HG02588 (cell line): ENCODE measurements around the gene BIRC7.
A peak's percentile ranks its signal among the peaks of the same experiment; 100 is the strongest.
"Not testable (repeated sequence)": the region's sequence is repeated elsewhere in the genome, so short reads cannot be mapped to it uniquely, and the experiment has no call there.

Experiments used
- ATAC-seq: cut with Tn5 transposase; IDR thresholded peaks from one replicate; pipeline ENCODE4 v1.9.1; 2021; ENCODE audit warnings: mild to moderate bottlenecking, moderate library complexity; ENCODE audit not compliant: unreplicated experiment

Gene BIRC7

DNA sequence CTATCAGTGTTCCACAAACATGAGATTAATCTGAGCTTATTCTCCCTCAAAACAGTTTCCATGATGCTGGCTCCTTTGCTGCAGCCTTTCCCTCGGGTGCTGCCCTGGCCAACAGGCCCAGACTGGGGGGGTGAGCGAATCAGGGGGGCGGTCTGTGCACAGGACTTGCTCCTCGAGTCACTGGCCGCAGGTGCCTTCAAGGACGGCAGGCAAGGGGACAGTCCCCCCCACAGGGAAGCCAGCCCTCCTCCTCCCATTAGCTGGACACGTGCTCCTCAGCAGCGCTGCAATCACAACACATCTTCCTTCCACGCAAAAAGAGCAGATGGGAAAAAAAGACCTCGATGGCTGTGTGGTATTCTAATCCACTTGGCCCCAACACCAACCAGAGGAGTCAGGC lies 29.8 kb upstream of the BIRC7 start:
- no peak for ATAC-seq

DNA sequence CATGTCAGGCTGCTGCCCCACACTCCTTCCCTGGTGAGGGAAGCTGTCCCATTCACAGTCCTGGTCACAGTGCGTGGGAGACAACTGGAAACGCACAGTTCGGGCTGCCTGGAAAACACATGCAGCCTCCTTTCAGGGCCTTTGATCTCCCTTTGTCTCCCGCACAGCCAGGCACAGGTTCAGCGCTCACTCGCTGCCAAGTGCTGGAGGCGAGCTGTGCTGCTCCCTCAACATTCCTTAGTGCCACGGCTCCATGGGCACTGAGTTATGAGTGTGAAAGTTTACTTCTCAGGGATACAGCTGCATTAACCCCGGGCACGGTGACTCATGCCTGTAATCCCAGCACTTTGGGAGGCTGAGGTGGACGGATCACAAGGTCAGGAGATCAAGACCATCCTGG lies 28.8 kb upstream of the BIRC7 start:
- ATAC-seq: no peak

DNA sequence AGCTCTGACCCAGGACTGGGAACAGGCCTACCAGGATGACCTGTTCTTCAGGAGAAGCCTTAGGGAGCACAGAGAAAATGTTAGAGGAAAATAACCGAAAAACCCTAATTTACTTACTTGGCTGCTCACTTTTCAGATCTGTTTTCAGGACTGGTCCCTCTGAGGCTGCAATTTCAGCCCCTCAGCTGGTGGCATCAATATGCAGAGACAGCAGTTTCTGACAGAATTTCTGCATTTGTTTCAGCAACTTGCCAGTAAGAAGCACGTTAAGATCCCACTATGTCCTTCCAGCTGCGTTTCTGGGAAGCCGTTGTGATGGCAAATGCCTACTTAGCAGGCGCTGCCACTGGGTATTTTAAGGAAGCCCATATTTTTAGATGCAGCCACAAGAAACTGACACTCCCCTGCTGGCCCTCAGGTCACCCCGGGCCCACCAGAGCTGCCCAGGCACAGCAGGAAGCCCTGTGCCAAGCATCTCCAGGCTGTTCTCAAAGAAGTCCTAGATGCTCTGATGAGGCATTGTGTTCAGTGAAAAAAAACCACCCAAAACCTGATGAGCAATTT lies 27.3 kb upstream of the BIRC7 start:
- no peak for ATAC-seq

DNA sequence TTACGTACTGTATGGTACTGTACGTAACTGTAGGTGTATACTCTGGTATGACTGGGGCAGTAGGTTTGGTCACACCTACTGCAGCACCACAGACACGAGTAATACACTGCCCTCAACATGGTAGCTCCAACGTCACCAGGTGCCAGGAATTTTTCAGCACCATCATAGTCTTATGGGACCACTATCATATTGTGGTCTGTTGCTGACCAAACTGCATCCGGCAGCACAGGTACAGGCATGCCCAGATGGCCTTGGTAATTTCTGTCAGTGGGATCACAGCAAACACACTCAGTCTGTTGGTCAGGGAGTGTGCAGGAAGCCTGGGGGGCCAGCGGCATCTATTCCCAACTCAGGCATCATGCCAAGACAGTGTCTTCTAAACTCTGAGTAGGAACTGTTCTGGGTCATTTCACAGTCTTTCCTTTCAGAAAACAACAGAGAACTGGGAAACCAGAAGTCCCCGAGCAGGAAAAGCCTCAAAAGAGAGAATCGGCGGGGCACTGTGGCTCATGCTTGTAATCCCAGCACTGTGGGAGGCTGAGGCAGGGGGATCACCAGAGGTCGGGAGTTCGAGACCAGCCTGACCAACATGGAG lies 25.6 kb upstream of the BIRC7 start:
- ATAC-seq: no peak

DNA sequence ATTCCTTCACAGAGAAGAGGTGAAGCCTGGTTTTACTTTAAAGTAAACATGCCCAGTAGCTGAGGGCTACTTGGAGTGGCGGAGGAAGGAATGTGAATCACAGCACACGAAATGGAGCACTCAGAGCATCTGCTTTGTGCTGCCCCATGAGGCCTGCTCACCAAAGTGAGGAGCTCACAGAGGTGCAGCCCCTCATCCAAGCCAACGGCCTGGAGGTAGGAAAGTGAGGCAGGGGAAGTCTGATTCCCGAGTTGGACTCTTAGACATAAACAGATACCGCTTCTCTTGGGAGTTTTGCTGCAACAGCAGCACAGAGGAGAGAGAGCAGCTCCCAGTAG lies 23.3 kb upstream of the BIRC7 start:
- no peak for ATAC-seq

DNA sequence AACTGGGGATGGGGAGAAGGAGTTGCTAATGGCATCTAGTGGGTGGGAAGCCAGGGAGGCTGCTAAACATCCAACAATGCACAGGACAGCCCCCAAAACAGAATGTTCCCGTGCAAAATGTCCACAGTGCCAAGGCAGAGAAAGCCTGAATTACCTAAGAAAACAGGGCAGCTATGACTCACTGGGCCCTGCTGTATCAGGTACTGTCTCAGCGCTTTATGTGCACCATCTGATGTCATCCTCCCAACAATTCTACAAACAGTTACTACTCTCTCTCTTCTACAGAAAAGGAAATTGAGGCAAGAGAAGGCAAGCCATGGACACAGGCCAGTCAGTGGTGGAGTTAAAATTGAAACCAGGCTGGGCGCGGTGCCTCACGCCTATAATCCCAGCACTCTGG lies 22.9 kb upstream of the BIRC7 start:
- ATAC-seq: no peak

DNA sequence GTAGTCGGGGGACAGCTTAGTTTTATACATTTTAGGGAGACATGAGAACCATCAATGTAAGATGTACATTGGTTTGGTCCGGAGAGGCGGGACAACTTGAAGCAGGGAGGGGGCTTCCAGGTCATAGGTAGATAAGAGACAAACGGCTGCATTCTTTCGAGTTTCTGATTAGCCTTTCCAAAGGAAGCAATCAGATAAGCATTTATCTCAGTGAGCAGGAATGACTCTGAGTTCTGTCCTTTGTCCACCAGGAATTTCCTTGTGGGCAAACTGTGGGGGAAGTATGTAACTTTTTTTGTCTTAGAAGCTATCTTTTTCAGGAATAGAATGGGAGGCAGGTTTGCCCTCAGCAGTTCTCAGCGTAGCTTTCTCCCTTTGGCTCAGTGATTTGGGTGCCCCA lies 21.2 kb upstream of the BIRC7 start:
- no peak for ATAC-seq

DNA sequence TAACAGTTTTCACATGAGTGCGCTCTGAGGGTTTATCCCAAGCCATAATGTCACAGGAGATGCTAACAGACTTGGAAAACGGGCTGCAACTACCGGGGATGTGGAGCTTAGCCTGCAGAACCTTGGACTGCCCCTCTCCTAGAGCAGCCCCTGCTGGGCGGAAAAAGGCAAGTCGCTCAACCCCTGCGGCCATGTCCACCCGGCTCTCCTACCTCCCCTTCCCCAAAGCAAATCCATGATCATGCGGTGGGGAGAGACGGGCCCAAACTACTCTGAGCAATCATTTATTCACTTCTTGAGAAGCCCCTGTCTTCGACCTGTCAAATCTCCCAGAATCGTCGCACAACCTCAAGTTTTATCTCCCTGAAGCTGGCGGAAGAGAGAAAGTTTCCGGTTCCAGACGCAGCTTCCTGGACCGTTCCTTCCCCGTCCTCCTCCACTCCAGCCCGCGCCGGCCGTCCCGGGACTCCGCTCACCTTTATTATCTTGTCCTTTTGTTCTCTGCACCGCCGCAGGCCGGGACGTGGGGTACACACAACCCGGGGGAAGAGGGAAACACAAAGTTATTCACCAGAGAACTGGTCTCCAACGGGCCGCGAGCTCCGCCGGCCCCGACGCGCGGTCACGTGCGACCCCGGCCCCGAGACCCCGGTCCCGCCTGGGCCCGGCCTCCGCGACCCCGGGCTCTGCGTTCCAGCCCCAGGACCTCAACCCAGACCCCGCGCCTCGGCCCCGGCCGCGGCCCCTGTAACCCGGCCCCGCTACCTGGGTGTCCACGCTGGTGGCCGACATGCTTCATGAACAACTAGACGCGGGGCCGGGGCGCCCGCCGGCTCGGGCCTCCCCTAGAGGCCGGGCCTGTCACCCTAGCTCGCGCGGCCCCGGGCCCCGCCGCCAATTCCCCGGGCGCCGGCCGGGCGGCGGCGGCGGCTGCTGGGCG lies 20.3 kb upstream of the BIRC7 start:
- no peak for ATAC-seq

DNA sequence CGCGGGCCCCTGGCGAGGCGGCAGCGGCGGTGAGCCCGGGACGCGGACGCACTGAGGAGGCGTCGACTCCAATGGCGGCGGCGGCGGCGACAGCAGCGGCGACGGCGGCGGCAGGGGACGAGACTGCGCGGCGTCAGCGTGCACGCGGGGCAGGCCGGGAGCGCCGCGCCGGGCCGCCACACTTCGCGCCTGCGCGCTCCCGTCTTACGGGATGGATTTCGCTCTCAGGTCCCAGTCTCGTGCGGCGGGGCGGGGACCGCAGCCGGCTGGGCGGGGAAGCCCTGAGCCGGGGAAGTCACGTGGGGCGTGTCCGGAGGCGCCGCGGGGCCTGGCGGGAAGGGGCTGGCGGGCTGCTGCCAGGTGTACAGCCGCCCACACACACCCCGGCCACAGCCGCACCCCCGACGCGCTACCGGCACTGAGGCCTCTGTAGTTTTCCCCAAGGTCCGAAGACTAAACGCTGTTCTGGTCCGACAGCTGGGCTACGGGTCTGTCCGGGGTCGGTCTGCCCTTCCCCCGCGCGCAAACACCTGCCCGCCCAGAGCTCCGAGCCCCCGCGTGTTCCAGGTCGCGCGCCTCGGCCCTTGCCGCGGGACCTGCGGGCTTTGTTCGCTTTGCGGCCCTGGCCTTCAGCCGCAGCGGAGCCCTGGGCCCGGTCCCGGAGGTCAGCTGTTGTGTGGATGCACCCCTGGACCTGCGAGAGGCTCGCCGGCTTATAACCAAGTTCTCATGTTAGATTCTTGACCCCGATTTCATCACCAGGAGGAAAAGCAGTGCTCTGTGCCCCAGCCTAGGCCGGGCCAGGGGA lies 19.5 kb upstream of the BIRC7 start, which contains the start of gene YTHDF1:
Gene YTHDF1, minus strand, starts transcription at position 91 of the 808 bp plus-strand sequence. CDS start 239 bp downstream, outside the sequence.
- peak; percentile 83 for ATAC-seq

DNA sequence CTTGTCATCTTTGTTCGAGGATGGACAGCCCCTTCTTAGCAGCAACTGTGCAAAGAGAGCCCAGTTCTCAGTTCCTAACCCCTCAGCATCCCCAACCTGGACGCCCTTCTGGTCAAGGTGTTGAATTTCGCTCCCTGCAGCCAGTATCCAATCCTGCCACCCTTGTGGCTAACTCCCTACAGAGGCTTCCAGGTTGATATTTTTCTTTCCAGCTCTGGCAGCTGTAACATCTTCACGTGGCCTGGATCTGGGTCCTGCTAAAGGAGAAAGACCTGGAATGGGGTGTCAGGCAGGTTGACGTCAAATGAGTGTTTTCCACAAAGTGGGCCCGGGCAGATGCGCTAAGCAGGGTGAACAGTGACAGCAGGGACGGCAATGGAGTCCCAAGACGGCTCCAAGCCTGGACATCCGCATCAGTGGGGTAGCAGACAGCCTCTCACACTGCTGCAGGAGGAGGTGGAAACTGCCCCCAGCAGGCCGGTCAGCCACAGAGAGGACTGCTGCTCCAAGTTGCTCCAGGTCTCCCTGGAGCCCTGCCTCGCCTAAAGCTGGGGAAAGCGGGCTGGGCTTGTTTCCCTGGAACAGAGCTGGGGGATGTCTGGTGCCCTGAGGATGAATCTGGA lies 18.7 kb upstream of the BIRC7 start:
- no peak for ATAC-seq

DNA sequence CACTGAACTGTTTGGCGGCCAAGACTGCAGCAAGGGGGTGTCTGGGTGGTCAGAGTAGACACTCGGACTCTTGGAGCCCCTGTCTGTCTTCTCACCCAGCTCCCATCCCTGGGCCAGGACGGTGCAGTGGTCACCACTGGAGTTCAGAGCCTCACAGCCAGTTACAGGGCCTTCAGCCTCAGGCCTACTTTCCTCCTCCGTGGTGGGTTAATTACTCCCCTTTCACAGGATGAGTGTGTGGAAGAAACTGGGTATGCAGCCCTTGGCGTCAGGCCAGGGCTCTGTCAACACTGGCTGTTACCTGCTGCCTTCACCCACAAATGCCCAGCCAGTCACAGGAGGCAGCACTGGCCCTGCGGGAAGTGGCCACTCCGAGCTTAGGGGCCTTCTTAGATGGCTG lies 18.0 kb upstream of the BIRC7 start:
- no peak for ATAC-seq

DNA sequence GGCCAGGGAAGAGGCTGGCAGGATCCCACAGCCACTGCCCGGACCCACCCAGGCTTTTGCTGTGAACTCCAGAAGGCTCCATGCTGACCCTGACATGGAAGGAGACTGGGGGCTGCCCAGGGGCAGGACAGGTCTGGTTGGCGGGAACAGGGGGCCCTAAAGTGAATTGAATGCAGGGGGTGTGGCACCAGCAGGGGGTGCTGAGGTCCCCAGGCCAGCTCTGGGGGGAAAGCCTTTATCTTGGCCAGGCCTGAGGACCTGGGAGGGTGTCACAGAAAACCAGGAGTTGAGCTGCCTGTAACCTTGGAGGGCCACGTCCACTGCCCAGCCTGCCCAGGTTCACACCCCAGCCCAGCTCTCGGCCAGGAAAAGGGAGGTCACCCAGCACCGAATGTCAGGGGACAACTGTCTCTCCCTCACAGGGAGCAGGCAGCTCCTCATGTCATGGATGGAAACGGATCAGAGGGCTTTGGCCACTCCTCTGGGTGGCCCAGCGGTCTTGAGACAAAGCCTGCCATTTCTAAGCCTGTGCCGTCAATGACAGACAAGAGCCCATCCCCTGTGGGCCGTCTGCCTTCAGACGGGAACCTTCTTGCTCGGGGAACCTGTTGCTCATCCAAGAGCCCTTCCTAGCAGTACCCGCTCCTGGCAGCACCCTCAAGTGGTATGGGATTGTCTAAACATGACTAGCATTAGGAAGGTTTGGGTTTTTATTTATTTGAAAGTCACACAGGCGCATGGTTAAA lies 16.8 kb upstream of the BIRC7 start:
- no peak for ATAC-seq

DNA sequence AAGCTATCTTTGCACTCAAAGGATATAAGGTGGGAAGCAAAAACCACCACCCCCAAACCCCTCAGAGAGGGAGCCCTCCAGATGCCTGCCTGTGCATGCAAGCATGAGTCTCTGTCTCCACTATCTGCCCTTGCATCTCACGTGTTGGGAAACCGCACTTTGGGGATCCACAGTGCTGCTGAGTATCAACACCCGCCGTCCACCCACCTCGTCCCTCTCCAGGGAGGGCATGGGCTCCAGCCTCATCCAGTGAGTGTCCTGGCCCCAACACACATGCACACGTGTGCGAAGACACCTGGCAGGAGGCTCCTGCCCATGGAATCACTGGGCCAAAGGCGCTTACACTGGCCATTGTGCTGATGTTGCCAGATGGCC lies 16.3 kb upstream of the BIRC7 start:
- no peak for ATAC-seq

DNA sequence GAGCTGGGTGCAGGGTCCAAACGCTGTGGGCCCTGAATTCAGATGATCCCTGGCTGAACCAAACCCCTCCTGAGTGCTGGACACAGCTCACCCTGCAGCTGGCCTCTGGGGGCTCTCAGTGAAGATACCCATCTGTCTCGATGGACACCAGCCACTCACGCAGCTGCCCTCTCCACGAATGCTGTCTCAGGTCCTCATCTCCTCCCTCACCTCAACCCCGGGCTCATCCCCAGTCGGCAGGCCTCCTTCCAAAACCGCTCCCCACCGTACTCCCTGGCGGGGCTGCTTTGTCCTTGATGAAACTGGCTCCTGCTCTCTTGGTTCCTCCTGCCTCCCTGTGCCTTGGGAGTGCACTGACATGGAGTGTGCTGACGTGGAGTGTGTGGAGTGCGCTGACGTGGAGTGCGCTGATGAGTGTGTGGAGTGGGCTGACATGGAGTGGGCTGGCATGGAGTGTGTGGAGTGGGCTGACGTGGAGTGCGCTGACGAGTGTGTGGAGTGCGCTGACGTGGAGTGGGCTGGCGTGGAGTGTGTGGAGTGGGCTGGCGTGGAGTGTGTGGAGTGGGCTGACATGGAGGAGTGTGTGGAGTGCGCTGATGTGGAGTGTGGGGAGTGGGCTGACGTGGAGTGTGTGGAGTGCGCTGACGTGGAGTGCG lies 15.7 kb upstream of the BIRC7 start:
- ATAC-seq: no peak

DNA sequence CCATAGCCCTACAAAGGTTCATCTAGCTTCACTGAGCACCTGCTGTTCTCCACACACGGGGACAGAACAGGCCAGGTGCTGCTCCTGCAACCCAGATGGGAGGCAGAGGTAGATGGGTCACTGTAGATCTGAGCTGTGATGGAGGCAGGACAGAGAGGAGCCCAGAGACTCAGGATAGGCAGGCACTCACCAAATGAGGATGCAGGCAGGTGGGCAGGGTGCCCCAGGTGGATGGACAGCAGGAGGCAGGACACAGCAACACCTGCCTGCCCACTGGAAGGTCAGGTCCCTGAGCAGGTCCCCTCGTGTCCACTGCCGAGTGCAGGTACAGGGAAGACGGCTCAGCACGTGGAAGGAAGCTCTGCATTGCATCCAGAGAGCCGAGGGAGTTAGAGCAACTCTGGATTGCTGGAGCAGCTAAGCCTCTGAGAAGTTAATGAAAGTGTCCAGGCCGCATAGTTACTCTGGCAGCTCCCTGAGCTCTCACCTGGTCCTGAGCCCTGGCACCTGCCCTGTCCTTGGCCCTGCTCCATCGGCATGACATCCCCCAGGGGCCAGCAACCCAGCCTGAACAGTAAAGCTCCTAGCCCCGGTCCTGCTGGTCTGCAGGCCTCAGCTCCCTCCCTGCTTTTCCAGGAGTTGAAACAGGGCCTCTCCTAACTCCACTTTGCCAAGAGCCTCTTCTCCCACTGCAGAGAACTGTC lies 14.9 kb upstream of the BIRC7 start:
- no peak for ATAC-seq

DNA sequence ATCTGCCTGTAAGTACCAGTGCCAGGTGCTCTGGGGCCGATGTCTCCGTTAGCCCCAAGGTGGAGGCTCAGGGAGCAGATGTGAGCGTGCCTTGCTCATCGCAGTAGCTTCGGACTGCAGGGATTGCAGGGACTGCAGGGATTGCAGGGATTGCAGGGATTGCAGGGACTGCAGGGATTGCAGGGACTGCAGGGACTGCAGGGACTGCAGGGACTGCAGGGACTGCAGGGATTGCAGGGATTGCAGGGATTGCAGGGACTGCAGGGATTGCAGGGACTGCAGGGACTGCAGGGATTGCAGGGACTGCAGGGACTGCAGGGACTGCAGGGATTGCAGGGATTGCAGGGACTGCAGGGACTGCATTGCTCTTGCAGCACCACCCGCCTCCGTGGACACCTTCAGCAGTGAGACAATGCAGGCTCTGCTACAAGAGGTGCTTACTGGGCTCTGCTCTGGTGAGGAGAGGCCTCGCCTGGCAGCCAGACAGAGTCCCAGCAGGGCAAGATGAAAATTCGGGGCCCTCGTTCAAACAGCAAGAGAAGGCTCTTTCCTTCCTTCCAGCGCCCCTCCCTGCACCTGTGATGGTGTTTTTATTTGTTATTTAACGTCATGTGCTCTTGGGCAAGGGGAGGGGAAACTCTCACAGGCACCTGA lies 14.2 kb upstream of the BIRC7 start:
- not testable (repeated sequence) for ATAC-seq

DNA sequence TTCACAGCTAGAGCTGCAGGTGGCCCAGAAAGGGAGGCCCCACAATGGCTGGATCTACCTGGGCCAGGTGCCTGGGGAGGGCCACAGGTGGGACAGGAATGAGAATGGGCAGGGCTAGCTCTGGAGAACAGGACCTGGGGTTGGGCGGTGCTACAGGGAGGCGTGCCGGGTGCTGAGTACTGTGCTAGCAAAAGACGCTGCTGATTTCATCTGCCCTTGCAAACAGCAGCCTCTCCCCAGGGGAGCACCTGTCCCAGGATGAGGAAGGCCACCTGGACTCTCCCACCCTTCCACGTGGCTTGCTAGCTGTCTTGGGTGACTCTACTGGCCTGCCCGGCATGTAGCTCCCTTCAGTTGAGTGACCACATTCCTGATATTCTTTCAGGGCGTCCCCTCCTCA lies 13.2 kb upstream of the BIRC7 start:
- no peak for ATAC-seq

DNA sequence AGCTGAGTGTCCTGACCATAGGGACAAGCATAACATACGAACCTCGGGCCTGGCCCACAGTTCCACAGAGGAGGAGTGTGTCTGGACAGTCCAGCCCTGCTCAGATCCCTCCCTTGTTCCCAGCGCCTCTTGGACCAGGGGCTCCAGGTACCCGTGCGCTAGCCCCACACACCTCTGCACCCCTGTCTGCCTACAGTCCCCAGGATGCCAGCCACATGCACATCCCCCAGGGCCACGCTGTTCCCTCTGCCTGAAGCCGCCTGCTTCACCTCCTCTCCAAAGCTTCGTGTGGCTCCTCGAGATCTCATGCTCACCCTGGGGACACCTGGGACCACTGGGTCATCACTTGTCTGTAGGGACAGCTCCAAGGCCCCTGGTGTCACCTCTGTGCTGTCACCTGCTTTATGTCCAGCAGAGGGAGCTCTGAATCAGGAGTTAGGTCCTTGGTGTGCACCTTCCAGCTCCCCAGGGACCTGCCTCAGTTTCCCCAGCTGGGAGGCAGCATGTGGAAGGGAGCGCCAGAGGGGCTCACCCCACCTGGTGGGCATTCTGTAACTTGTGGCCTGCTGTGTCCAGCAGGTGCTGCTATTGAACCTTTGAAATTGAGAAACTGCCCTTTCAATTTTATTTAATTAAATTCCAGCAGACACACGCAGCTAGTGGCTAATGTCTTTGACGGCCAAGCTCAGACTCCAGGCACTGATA lies 12.4 kb upstream of the BIRC7 start:
- no peak for ATAC-seq
